Measurements from ENCODE around the gene UNC45B. TPM values are rescaled to one million over a fixed set of nuclear protein-coding genes. Genes with fewer than 3 reads are reported as not detected.
"Not testable (repeated sequence)": the region's sequence is repeated elsewhere in the genome, so short reads cannot be mapped to it uniquely, and the experiment has no call there.

The UNC45B gene
- total RNA-seq, 1 donor from 2014 or later, result not detected

DNA sequence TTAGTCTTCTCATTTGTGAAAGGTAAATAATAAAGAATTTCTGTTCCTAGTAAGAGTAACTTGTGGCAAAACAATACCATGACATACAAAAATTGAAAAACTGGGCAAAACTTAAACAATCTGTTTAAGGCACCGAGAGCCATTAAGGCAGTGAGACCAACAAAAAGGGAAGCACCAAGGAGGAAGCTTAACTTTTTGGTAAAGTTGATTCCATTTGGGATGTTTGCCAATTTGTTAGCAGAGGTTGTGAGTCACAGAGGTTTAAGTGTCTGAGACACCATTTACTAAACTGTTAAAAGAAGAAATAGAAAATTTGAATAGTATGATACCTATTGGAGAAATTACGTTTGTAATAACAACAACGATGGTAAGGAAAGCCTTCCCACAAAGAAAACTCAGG, 41.7 kb downstream of the UNC45B start:
- intact Hi-C loops (cut with micrococcal nuclease), result no loop called here
- TF ChIP-seq, protein P1, sequence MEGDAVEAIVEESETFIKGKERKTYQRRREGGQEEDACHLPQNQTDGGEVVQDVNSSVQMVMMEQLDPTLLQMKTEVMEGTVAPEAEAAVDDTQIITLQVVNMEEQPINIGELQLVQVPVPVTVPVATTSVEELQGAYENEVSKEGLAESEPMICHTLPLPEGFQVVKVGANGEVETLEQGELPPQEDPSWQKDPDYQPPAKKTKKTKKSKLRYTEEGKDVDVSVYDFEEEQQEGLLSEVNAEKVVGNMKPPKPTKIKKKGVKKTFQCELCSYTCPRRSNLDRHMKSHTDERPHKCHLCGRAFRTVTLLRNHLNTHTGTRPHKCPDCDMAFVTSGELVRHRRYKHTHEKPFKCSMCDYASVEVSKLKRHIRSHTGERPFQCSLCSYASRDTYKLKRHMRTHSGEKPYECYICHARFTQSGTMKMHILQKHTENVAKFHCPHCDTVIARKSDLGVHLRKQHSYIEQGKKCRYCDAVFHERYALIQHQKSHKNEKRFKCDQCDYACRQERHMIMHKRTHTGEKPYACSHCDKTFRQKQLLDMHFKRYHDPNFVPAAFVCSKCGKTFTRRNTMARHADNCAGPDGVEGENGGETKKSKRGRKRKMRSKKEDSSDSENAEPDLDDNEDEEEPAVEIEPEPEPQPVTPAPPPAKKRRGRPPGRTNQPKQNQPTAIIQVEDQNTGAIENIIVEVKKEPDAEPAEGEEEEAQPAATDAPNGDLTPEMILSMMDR (IDR thresholded peaks at IDR 0.05), result no peak
- H3K27ac Mint-ChIP-seq, result no peak overlapping the region
- H3K27me3 Mint-ChIP-seq, result peaks cover 20% of the 10 kb centered on the region
- no peaks in the 10 kb centered on the region for H3K36me3 Mint-ChIP-seq (ENCODE audit: low read depth)
- no peak overlapping the region for H3K4me3 Mint-ChIP-seq
- no peaks in the 10 kb centered on the region for H3K4me1 Mint-ChIP-seq
- H3K9me3 Mint-ChIP-seq, result no peaks in the 10 kb centered on the region
- ChIA-PET POLR2A (no interaction called here), CTCF (no interaction called here)
- DNase-seq (no peak), ATAC-seq (ENCODE audit: low read depth) (no peak)

DNA sequence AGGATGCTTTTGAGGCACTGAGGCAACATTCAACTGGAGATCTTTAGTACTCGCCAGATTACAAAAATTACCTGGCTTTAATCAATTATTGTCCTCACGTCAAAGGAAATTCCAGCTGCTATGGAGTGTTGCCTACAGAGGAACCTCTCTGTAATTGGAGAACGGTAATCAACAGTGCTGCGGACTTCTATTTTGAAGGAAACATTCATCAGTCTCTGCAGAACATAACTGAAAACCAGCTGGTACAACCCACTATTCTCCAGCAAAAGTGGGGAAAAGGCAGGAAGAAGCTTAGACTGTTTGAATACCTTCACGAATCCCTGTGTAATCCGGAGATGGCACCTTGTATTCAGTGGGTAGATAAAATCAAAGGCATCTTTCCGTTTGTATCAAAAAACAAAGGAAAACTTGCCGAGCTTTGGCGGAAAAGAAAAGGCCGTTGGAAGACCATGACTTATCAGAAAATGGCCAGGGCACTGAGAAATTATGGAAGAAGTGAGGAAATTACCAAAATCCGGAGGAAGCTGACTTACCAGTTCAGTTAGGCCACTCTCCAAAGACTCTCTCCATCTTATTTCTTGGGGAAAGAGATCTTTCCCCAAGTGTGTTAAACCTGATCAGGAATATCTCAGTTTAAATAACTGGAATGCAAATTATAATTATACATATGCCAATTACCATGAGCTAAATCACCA, 43.5 kb downstream of the UNC45B start:
- Mint-ChIP-seq H3K27me3 (peaks cover 14% of the 10 kb centered on the region), H3K9me3 (peaks cover 3% of the 10 kb centered on the region), H3K27ac (no peak overlapping the region), H3K4me3 (no peak overlapping the region), H3K36me3 (ENCODE audit: low read depth) (no peaks in the 10 kb centered on the region), H3K4me1 (no peaks in the 10 kb centered on the region)
- intact Hi-C loops (cut with micrococcal nuclease), result no loop called here
- POLR2A ChIA-PET, result no interaction called here
- TF ChIP-seq, protein P1 (IDR thresholded peaks at IDR 0.05), result no peak
- ATAC-seq (ENCODE audit: low read depth) (no peak), DNase-seq (no peak)
- CTCF ChIA-PET, result no interaction called here

- ATAC-seq (ENCODE audit: low read depth) (no peak), DNase-seq (no peak)
- H3K36me3 Mint-ChIP-seq (ENCODE audit: low read depth), result no peaks in the 10 kb centered on the region
- POLR2A ChIA-PET, result no interaction called here
- intact Hi-C loops (cut with micrococcal nuclease), result no loop called here
- H3K27ac Mint-ChIP-seq, result no peak overlapping the region
- CTCF ChIA-PET, result no interaction called here
- peaks cover 17% of the 10 kb centered on the region for H3K27me3 Mint-ChIP-seq
- no peak overlapping the region for H3K4me3 Mint-ChIP-seq
- TF ChIP-seq, protein P1 (IDR thresholded peaks at IDR 0.05), result no peak
- H3K9me3 Mint-ChIP-seq, result peaks cover 9% of the 10 kb centered on the region
- no peaks in the 10 kb centered on the region for H3K4me1 Mint-ChIP-seq
Observed at GRCh38 chr17:35192708-35193107, 45.1 kb downstream of the UNC45B start.

DNA sequence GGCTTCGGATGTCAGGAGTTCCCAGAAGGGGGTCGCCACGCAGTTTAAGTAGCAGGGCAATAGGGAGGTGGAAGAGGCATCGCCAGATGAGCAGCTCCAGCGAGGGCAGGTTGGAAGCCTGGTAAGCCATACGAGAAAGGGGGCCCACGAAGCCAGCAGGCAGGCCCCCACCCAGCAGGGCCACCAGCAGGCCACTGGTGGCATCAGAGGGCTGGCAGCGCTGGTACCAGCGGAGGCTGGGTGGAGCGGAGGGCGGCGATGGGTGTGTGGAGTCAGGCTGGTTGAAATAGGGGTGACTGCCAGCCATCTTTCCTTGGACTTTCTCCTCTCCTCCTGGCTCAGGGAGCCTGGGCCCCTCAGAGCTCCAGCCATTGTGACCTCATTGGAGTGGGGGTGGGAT, 46.4 kb downstream of the UNC45B start, which contains the start of gene SLC35G3:
TSS of gene SLC35G3 (minus strand) at position 393 of the 400 bp plus-strand sequence. CDS start at position 307, 86 bp downstream.
- CTCF ChIA-PET; ATAC-seq (ENCODE audit: low read depth); H3K27ac Mint-ChIP-seq; H3K36me3 Mint-ChIP-seq (ENCODE audit: low read depth); H3K9me3 Mint-ChIP-seq; H3K4me3 Mint-ChIP-seq; H3K4me1 Mint-ChIP-seq; DNase-seq; POLR2A ChIA-PET; intact Hi-C loops (cut with micrococcal nuclease): not testable (repeated sequence)
- H3K27me3 Mint-ChIP-seq, result peaks cover 17% of the 10 kb centered on the region

- H3K36me3 Mint-ChIP-seq (ENCODE audit: low read depth); H3K27ac Mint-ChIP-seq; H3K4me1 Mint-ChIP-seq; DNase-seq; intact Hi-C loops (cut with micrococcal nuclease); ATAC-seq (ENCODE audit: low read depth); H3K4me3 Mint-ChIP-seq; POLR2A ChIA-PET; CTCF ChIA-PET: not testable (repeated sequence)
- peaks cover 16% of the 10 kb centered on the region for H3K9me3 Mint-ChIP-seq
- H3K27me3 Mint-ChIP-seq, result peaks cover 18% of the 10 kb centered on the region
Observed at GRCh38 chr17:35195062-35195461, 47.4 kb downstream of the UNC45B start.

DNA sequence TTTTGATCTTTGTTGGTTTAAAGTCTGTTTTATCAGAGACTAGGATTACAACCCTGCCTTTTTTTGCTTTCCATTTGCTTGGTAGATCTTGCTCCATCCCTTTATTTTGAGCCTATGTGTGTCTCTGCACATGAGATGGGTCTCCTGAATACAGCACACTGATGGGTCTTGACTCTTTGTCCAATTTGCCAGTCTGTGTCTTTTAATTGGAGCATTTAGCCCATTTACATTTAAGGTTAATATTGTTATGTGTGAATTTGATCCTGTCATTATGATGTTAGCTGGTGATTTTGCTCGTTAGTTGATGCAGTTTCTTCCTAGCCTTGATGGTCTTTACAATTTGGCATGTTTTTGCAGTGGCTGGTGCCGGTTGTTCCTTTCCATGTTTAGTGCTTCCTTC, 55.0 kb downstream of the UNC45B start:
- POLR2A ChIA-PET, CTCF ChIA-PET: not testable (repeated sequence)

More for the DNA sequence above, 55.0 kb downstream of the UNC45B start:
- ATAC-seq (ENCODE audit: low read depth); H3K27ac Mint-ChIP-seq; intact Hi-C loops (cut with micrococcal nuclease); H3K4me1 Mint-ChIP-seq; H3K4me3 Mint-ChIP-seq; DNase-seq; H3K36me3 Mint-ChIP-seq (ENCODE audit: low read depth): not testable (repeated sequence)
- Mint-ChIP-seq H3K9me3 (peaks cover 13% of the 10 kb centered on the region), H3K27me3 (peaks cover 29% of the 10 kb centered on the region)
